ENCODE data around the gene KSR1.
"Not testable (repeated sequence)": the region's sequence is repeated elsewhere in the genome, so short reads cannot be mapped to it uniquely, and the experiment has no call there.

Gene KSR1

DNA sequence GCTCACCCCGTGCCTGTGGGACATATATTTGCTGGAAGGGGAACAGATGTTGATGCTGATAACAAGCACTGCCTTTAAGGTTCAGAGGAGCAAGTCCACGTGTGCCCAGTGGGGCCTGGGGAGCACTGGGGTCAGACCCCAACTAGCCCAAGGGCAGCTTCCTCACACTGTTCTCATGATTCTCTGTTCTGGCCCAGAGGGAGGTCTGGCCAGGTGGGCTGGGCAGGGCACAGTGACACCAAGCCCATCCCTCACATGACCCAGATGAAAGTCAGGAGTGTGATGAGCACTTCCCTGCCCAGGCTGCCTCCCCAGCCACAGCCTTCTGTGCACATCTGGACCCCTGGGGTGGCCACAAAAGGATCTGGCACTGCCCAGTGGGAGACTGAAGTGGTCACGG is 29.8 kb upstream of the KSR1 start:
- DNase-seq (ENCODE audit: low spot score), result not testable (repeated sequence)

DNA sequence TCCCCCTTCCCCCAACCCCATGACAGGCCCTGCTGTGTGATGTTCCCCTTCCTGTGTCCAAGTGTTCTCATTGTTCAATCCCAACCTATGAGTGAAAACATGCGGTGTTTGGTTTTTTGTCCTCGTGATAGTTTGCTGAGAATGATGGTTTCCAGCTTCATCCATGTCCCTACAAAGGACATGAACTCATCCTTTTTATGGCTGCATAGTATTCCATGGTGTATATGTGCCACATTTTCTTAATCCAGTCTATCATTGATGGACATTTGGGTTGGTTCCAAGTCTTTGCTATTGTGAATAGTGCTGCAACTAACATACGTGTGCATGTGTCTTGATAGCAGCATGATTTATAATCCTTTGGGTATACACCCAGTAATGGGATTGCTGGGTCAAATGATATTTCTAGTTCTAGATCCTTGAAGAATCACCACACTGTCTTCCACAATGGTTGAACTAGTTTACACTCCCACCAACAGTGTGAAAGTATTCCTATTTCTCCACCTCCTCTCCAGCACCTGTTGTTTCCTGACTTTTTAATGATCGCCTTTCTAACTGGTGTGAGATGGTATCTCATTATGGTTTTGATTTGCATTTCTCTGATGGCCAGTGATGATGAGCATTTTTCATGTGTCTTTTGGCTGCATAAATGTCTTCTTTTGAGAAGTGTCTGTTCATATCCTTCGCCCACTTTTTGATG is 28.9 kb upstream of the KSR1 start:
- DNase-seq (ENCODE audit: low spot score), result not testable (repeated sequence)

DNA sequence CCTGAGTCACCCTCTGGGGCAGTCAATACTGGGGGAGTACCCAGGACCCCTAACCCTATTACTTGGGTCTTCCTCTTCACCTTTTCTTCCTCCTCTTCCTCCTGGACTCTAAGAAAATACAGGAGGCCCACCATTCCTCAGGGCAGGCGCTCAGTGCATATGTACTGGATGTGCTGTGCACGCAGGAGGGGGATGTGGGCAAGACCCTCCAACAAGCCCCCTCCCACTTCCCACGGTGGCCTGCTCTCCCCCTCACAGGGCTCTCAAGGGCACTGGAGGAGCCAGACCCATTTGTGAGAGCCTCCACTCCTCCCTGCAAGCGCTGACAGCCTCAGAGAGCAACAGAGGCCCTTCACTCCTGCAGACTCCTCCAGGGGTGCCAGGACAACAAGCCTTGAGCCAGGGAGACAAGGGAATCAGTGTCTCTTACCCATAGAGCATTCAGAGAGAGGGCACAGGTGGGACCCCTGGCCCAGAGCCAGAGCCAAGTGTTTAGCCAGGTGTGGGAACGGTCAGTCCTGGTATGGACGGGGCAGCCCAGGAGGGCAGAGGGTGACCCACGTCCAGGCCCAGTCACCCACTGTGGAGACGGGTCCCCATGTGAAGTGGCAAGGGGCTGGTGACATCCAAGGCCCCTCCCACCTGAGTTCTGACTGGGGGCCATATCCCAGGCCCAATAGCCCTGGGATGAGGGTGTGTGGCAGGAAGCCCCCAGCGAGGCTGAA is 27.3 kb upstream of the KSR1 start:
- no peak for DNase-seq (ENCODE audit: low spot score)

DNA sequence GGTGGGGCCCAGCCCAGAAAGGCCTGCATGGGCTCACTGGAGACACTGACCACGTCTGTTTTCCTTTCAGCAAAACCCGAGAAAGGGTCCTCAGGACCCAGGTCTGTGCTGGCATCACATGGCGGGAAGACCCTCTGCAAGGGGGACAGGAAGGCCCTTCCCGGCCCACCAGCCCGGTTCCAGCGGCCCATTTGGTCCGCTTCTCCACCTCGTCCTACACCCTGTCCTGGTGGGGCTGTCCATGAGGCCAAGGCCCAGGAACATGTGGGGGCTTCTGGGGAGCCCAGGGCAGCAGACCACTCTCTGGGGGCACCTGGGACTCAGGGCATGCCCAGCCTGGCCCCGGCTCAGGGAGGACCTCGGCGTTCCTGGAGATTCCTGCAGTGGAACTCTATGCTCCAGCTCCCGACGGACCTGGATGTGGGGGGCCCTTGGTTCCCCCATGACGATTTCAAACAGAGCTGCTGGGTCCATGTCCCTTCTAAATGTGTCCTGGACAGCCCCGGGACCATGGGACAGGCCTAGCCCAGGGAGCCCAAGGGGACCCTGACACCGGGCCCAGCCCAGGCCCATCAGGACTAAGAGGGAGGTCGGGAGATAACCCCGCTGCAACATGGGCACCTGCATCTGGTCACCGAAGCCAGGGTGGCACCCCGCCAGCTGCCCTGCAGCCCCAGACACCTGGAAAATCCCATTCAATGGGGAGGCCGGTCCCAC is 26.4 kb upstream of the KSR1 start:
- no peak for DNase-seq (ENCODE audit: low spot score)

DNA sequence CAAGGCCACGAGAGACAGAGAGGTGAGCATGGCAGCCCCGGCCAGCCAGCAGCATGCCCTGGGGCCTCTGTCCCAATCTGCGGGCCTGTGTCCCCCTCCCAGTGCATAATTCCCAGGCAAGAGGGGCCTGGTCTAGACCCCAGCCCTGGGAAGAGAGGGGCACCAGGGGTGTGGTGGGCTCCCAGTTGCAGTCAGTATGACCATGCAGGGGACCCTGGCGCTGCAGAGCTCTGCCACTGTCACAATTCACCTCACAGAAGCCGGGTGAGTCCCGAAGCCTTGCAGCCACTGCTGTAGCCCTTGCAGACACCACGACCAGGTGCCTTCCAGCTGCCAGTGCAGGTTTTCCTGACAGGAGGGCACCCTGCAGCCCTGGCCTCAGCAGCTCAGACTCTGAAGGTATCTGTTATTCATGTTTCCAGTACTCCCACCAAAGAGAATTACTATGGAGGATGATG is 25.8 kb upstream of the KSR1 start:
- DNase-seq (ENCODE audit: low spot score), result no peak

DNA sequence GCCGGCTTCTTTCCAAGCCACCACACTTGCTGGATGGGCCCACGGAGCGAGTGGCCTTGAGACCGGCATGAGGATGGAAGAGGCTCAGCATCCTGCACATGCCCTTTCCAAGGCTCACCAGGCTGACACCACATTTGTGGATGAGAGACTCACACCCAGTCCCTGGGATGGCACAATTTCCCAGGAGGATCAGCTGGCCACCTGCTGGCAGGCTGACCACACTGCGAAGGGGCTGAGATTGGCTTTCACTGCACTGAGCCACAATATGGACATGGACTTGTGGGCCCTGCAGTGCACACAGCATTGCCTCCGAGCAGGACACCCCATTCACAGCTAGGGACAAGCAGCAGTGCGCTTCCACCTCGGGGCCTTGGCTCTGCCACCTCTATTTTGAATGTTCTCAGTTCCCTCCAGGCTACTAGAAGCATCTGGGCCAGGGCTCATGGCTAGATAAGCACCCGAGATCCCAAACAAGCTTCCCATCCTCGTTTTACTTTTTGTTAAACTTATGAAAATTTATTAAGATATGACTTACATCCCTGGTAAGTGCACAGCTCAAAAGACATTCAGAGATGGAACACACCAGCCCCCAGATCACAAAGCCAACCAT is 25.3 kb upstream of the KSR1 start:
- DNase-seq (ENCODE audit: low spot score), result peak; percentile 58

DNA sequence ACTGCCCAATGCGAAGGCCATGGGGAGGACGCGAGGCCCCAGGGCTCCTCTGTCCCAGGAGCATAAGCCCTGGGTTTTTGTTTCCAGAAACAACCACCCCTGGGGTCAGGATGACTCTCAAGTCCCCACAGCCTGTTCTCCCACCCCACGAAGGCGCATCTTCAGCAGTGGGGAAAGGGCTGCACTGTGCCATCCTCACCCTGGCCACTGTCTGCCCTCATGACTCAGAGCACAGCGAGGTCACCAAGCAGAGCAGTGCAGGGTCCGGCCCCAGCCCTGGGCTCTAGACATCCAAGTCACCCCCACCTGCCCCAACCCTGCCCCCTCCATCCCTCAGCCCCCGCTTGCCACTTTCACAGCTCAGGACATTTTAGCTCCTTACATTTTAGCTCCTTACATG is 22.7 kb upstream of the KSR1 start:
- no peak for DNase-seq (ENCODE audit: low spot score)

DNA sequence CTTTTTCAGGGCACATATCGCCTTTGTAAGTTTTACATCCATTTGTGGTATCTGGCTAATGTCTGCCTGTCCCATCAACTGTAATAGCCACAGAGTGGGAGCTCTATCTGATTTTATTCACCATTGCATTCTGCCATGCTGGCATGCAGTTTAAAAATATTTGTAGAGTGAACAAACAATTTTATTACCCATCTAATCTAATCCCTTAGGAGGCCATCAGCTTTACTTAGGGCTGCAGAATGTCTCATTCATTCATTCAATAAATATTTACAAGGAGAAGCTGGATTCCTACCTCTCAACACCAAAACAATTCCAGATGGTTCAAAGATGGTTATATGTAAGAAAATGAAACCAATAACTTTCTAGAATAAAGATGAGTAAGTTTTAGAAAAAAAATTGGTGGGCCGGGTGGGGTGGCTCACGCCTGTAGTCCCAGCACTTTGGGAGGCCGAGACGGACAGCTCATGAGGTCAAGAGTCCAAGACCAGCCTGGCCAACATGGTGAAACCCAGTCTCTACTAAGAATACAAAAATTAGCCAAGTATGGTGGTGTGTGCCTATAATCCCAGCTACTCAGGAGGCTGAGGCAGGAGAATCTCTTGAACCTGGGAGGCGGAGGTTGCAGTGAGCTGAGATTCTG is 20.7 kb upstream of the KSR1 start:
- not testable (repeated sequence) for DNase-seq (ENCODE audit: low spot score)

DNA sequence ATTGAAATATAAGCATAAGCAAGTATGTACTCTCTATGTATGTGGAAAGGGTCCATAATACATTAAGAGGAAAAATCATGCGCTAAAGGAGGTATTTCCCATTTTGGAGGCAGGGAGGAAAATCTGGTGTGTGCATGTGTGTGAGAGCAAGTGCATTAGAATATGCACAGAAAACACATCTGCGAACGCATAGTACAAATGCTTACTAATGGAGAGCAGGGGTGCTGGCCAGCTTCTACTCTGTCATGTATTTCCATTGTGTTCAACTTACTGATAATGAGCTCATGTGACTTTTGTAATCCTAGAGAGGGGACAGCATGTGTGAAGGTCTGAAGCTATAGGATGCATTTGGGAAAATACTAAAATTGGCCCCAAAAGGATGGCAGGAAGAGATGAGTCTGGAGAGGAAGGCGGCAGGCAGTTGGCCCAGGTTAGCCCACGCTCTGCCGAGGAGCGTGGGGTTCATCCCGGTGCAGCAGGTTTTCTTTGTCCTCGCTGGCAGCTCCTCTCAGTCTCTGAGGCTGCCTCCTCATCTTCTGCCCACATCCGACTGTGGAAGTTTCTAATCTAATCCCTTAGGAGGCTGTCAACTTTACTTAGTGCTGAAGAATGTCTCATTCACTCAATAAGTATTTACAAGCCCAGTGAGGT is 17.8 kb upstream of the KSR1 start:
- DNase-seq (ENCODE audit: low spot score), result no peak

DNA sequence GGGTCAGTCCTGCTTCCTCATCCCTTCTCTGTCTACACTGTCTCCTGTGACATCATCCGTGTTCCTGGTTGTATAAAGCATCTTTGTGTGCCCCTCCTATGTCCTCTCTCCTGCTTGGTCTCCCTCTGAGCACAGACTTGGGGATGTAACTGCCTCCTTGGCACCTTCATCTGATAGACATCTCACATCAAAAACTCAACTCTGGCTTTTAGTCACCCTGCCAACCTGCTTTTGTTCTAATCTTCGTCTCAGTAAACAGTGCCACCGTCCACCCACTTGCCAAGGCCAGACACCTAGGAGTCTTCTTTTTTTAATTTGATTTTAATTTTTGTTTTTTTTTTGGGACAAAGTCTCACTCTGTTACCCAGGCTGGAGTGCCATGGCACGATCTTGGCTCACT is 16.9 kb upstream of the KSR1 start:
- no peak for DNase-seq (ENCODE audit: low spot score)

DNA sequence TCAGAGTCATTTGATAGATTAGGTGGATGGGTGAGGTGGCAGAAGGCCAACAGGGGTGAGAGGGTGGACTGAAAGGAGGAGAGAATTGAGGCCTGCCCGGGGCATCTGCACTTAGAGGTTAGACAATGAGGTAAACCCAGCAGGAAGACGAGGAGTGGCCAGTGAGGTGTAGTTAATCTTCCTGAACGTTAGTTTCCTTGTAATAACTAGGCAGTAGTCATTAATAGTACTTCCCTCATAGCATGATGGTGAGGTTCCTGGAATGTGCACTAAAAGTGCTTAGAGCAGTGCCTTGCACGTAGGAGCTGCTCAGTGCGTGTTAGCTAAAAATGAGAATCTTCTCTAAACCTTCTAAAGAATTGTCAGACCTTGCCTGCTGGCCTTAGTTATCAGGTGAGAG is 13.5 kb upstream of the KSR1 start:
- DNase-seq (ENCODE audit: low spot score), result no peak

DNA sequence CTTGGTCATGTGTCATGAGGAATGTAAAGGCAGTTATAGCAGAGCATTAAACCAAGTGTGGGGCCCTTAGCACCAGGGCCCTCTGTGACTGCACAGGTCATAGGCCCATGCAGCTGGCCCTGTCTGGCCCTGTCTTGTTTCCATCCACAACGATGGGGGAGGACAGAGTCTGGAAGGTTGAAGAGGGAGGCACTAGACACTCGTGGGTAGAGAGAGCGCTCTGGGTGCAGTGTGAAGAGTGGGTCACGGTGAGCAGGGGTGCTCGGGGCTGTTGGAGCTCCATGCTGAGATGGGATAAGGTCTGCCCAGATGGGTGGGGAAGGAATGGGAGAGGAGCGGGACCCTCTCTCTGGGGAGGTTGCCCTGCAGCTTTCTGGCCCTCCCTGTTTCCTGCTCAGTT is 12.8 kb upstream of the KSR1 start:
- DNase-seq (ENCODE audit: low spot score), result no peak

DNA sequence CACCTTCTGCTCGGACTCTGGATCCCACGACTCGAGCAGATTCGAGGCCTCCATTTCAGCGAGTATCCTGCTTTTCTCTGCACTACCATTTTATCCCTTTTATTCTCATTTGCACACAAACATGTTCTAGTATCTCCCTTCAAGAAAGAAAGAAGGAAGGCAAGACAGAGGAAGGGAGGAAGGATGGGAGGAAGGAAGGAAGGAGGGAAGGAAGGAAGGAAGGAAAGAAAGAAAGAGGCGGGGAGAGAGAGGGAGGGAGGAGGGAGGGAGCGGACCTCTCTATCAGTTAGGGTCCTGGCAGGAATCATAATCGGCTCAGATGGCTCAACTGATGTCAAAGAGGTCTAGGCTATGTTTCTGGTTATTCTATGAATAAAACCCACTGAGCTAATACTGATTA is 10.3 kb upstream of the KSR1 start:
- no peak for DNase-seq (ENCODE audit: low spot score)

DNA sequence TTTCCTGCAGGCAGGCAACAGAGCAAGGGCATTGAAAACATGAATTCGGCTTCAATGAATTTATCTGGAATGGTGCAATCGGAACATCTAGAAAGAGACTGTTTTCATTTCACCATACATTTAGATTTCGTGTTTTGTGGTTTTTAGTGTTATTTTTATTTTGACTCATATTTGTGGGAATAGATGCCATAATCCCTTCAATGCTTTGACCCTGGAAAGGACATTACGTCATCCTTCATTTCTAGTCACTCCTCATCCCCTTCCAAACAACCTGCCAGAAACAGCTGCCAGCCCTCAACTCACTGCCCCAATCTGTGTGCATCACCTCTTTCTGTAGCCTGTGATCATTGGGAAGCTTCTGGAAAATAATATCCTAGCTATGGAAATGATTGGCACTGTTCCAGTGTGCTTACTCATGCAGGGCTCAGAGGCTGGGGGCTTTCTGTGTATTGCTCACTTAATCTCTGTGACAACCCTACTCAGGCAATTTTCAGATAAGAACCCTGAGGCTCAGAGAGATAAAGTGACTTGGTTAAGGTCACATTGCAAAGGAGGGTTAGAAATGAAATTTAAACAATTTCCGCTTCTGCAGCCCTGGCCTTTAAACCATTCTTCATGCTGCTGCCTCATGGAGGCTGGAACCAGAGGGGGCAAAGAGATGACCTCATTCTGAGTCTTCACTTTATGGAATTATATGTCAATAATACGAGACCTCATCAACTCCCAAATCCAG is 9.5 kb upstream of the KSR1 start:
- peak; percentile 80 for DNase-seq (ENCODE audit: low spot score)

DNA sequence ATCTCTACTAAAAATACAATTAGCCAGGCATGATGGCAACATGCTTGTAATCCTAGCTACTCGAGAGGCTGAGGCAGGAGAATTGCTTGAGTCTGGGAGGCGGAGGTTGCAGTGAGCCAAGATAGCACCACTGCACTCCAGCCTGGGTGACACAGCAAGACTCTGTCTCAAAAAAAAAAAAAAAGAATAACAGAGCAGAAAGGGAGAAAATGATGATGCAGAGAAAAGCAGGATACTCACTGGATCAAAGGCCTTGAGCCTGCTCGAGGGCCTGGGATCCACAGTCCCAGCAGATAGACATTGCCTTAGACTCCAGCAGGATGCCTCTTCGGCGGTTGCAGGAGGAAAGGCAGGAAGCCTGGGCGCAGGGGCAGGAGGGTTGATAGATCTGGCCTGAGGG is 7.7 kb upstream of the KSR1 start:
- DNase-seq (ENCODE audit: low spot score), result not testable (repeated sequence)

DNA sequence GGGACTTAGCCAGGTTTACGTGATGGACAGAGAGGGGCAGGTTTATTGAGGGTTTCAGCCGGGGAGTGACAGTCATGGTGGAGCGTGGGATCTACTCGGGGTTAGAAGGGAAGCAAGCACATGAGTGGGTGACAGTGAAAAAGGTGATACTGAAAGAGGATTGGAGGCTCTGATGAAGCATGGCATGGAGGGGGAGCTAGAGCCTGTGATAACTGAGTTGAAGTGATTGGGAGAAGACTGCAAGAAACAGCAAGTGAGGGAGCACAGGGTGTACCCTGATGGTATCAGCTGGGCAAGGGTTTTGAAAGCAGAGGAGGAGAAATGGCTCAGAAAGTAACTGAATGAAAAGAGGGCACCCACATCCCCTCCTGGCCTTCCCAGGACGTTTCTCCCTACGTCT is 6.7 kb upstream of the KSR1 start:
- DNase-seq (ENCODE audit: low spot score), result no peak

DNA sequence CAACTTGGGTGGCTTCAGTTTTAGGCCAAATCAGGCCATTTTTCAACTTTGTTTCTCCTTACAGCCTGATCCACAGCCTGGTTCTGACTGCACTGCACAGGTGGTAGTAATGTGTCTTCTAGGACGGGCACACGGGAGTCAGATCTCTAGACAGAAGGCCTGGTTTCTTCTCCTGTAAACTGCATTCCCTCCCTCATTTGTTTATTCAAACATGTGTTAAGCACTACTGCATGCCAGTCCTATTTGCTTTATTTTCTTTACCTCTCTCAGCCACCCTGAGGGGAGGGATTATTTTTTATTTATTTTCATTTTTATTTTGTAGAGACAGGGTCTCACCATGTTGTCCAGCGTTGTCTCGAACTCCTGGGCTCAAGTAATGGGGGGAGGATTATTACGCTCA is 6.3 kb upstream of the KSR1 start:
- DNase-seq (ENCODE audit: low spot score), result no peak

DNA sequence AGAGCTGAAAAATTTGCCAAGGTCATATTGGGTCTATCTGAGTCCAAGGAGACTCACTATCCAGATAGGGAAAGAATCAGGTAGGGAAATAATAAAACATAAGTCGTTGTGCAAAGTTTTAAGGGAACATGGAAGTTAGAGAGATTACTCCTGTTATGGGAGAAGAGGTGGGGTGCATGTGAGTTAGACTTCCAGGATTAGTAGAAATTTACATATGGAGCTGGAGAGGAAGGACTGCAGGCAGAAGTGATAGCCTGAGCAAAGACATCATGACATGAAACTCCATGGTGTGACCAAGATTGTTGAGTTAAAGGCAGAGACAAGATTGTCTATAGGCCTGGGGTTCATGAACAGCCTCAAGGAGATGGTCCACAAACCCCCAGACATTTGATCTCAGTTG is 5.8 kb upstream of the KSR1 start:
- DNase-seq (ENCODE audit: low spot score), result no peak

DNA sequence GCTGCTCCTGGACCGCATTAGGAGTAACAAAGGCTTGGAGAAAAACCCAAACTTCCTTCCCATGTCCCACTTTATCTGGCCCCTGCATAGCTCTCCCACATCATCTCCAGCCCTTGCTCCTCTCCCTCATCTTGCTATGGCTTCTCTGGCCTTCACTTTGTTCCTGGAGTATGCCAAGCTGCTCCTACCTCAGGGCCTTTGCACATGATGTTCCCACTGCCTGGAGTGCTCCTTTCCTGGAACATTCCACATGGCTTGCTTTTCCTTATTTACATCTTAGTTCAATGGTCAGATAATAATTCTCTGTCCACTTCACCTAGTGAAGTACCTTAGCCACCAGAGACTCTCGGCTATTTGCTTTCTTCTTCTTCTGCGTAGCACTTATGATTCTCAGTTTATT is 4.3 kb upstream of the KSR1 start:
- DNase-seq (ENCODE audit: low spot score), result no peak

DNA sequence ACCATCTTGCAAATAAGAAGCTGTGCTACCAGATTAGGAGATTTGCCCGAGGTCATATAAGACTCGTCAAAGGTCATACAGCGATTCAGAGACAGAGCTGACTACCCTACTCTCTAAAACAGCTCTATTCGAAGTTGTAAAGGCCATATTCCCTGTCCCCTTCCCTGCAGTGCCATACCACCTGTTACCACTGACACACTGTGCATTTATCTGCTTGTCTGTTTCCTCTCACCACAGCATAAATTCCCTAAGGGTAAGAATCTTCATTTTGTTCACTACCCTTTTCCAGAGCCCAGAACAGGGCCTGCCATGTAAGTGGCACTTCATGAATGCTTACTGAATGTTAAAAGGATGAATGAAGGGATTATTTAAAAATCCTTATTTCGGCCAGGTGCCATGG is 3.4 kb upstream of the KSR1 start:
- no peak for DNase-seq (ENCODE audit: low spot score)

DNA sequence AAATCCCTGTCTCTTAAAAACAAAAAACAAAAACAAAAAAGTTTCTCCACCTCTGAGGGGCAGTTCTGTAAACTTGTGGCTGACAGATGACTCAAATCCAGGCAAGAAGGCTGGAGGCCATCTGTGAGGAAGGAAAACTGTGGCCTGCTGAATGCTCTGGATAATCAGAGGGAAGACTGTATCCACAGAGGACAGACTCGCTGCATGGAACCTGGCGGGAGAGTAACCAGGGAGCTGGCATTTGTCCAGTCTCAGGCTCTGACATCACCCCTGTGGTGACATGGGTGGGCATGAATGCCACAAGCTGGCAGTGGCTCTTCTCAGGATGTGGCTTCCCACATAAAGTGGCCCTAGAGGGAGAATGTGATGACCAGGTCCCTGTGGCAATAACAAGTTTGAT is 2.8 kb upstream of the KSR1 start:
- DNase-seq (ENCODE audit: low spot score), result no peak
